Measurements from ENCODE around the gene VTA1. TPM values are rescaled to one million over a fixed set of nuclear protein-coding genes. Genes with fewer than 3 reads are reported as not detected.

VTA1 gene
- total and polyA plus RNA-seq, 2 of the 4 experiments (the other 2 are of a cell fraction): 60.9 to 120 TPM

- no CpG with 5 or more reads among the region's 1 CpG for WGBS, 2 experiments (ENCODE audit: extremely low coverage in 2 of 2, insufficient read length in 1 of 2)
Measured at GRCh38 chr6:142265476-142265875, 118.4 kb downstream of the VTA1 start.

More at GRCh38 chr6:142265476-142265875, 118.4 kb downstream of the VTA1 start:
- Histone ChIP-seq H3K27ac (ENCODE audit: insufficient read depth, low read length) (no peak overlapping the region), H2BK5ac (ENCODE audit: low read depth, low read length, poor library complexity, severe bottlenecking) (no peak overlapping the region), H3K9me1 (ENCODE audit: insufficient read depth, low read length) (no peaks in the 10 kb centered on the region), H2BK20ac (ENCODE audit: low read depth, low read length) (no peak overlapping the region), H3K4me1 (ENCODE audit: control insufficient read depth, insufficient read depth, low read length) (peaks cover 3% of the 10 kb centered on the region; the same call in 1 of the 2 replicates), H3K18ac (ENCODE audit: low read depth, low read length) (no peak overlapping the region), H2AK5ac (ENCODE audit: low read depth, low read length) (no peak overlapping the region), H2AK9ac (replicated peaks; ENCODE audit: low read depth, low read length, poor library complexity) (no peak overlapping the region), H4K91ac (ENCODE audit: insufficient read depth, low read depth, low read length) (no peak overlapping the region), H3K4ac (ENCODE audit: low read depth, low read length) (no peak overlapping the region), H3K23ac (ENCODE audit: low read depth, low read length) (no peak overlapping the region), H2AFZ (replicated peaks; ENCODE audit: low read length, poor library complexity) (no peak overlapping the region), H3K4me2 (ENCODE audit: low read depth, low read length) (no peak overlapping the region), H3K14ac (replicated peaks; ENCODE audit: low read depth, low read length) (no peak overlapping the region), H4K8ac (ENCODE audit: low read depth in 2 of 2, low read length in 2 of 2) (no peak overlapping the region), H3K27me3 (ENCODE audit: control insufficient read depth, insufficient read depth, low read length) (no peaks in the 10 kb centered on the region), H3K4me3 (ENCODE audit: insufficient read depth, low read depth, low read length) (no peak overlapping the region), H4K20me1 (ENCODE audit: insufficient read depth, low read length) (no peaks in the 10 kb centered on the region), H3K9ac (ENCODE audit: low read depth, low read length) (no peak overlapping the region), H3K56ac (ENCODE audit: extremely low read depth, insufficient read depth, low read length) (no peak overlapping the region), H4K5ac (ENCODE audit: low read depth, low read length) (no peak overlapping the region), H2BK120ac (ENCODE audit: low read depth, low read length) (no peak overlapping the region), H3K9me3 (ENCODE audit: control insufficient read depth, insufficient read depth, low read length) (peaks cover 3% of the 10 kb centered on the region; the same call in 1 of the 2 replicates), H3K79me1 (ENCODE audit: low read depth in 1 of 2, low read length in 2 of 2) (no peaks in the 10 kb centered on the region), H3K36me3 (ENCODE audit: control insufficient read depth, insufficient read depth, low read length) (no peaks in the 10 kb centered on the region), H2BK15ac (ENCODE audit: low read depth, low read length) (no peak overlapping the region)
- in situ Hi-C loops (cut with MboI; ENCODE audit: low sequenced_read_pairs): no loop called here
- TF ChIP-seq CTCF (conservative IDR thresholded peaks at IDR 0.05; ENCODE audit: low read depth, low read length) (no peak), BHLHE40 (IDR thresholded peaks at IDR 0.05; ENCODE audit: low read depth, low read length) (no peak), NFE2L2 (IDR thresholded peaks at IDR 0.05; ENCODE audit: low read depth, low read length) (no peak), ELK1 (IDR thresholded peaks at IDR 0.05; ENCODE audit: borderline replicate concordance, low read depth, low read length) (no peak), MXI1 (IDR thresholded peaks at IDR 0.05; ENCODE audit: borderline replicate concordance, low read depth, low read length) (no peak), FOS (IDR thresholded peaks at IDR 0.05; ENCODE audit: low read depth, low read length) (no peak), MAFK (IDR thresholded peaks at IDR 0.05; ENCODE audit: low read depth, low read length) (no peak), RCOR1 (IDR thresholded peaks at IDR 0.05; ENCODE audit: insufficient replicate concordance, low read length) (no peak), MAZ (IDR thresholded peaks at IDR 0.05; ENCODE audit: borderline replicate concordance, low read depth, low read length) (no peak), USF2 (IDR thresholded peaks at IDR 0.05; ENCODE audit: low read depth, low read length) (no peak), CHD1 (IDR thresholded peaks at IDR 0.05; ENCODE audit: low read depth, low read length) (no peak)
- POLR2A ChIA-PET (ENCODE audit: unreplicated experiment): no interaction called here
- DNase-seq (no peak), ATAC-seq (ENCODE audit: low read depth) (no peak)
- no TSS peak for BruUV-seq (replicated peaks)
- dilution Hi-C loops (cut with HindIII; ENCODE audit: low sequenced_read_pairs, unreplicated experiment): no loop called here
- intact Hi-C loops (cut with micrococcal nuclease): no loop called here
- CTCF ChIA-PET: no interaction called here

All from IMR-90 (cell line).